IMR-90 (cell line): ENCODE data around the gene VPS13C. TPM values are rescaled to one million over a fixed set of nuclear protein-coding genes. Genes with fewer than 3 reads are reported as not detected.

Experiments
- ATAC-seq: fragments of 200-7000 bp; cut with Tn5 transposase; 2 replicates; pipeline ENCODE4 v1.9.1; 2020; ENCODE audit warnings: low read depth, mild to moderate bottlenecking, moderate library complexity
- BruUV-seq: library from RNA; stranded (reverse); fragments of 400-500 nt; replicated peaks from 2 replicates; lab custom pipeline; 2021; lab: Mats Ljungman, UMichigan
- CTCF ChIA-PET: fragments of 300-600 bp; formaldehyde crosslinking; extraction: SDS; loops from one replicate; lab custom pipeline; 2021; ENCODE audit warnings: antibody characterized with exemption; lab: Yijun Ruan, JAX
- POLR2A ChIA-PET: fragments of 300-600 bp; sonication (Branson Sonifier 250); formaldehyde crosslinking; loops from one replicate; lab custom pipeline; 2022; ENCODE audit warnings: antibody characterized with exemption; ENCODE audit not compliant: unreplicated experiment; lab: Charles Lee
- DNase-seq: peaks from one replicate; pipeline ENCODE4 v3.0.0; 2013
- H2AFZ ChIP-seq: replicated peaks from 2 replicates; pipeline ENCODE3; 2013; ENCODE audit warnings: low read length, mild to moderate bottlenecking; ENCODE audit not compliant: poor library complexity
- H2AK5ac ChIP-seq: 2 replicates; pipeline ENCODE4 v1.6.1; 2013; ENCODE audit warnings: low read depth, low read length, inconsistent platforms
- H2AK9ac ChIP-seq: replicated peaks from 2 replicates; pipeline ENCODE3; 2013; ENCODE audit warnings: mild to moderate bottlenecking, low read depth, low read length, moderate library complexity; ENCODE audit not compliant: poor library complexity
- H2BK120ac ChIP-seq: 2 replicates; pipeline ENCODE4 v1.6.1; 2013; ENCODE audit warnings: low read depth, low read length, inconsistent platforms
- H2BK15ac ChIP-seq: 3 replicates; pipeline ENCODE4 v1.6.1; 2013; ENCODE audit warnings: low read depth, low read length, inconsistent platforms
- H2BK20ac ChIP-seq: 2 replicates; pipeline ENCODE4 v1.6.1; 2013; ENCODE audit warnings: low read depth, mild to moderate bottlenecking, inconsistent platforms, low read length, moderate library complexity
- H2BK5ac ChIP-seq: 2 replicates; pipeline ENCODE4 v1.6.1; 2013; ENCODE audit warnings: mild to moderate bottlenecking, low read depth, low read length, inconsistent platforms; ENCODE audit not compliant: poor library complexity, severe bottlenecking
- H3K14ac ChIP-seq: replicated peaks from 2 replicates; pipeline ENCODE4 v1.6.1; 2013; ENCODE audit warnings: low read depth, low read length, inconsistent platforms
- H3K18ac ChIP-seq: 2 replicates; pipeline ENCODE4 v1.6.1; 2013; ENCODE audit warnings: low read depth, low read length, control low read depth
- H3K23ac ChIP-seq: 2 replicates; pipeline ENCODE4 v1.6.1; 2013; ENCODE audit warnings: low read depth, low read length, inconsistent platforms
- H3K27ac ChIP-seq: 2 replicates; pipeline ENCODE4 v1.5.1; 2013; ENCODE audit warnings: mild to moderate bottlenecking, control low read depth, low read length; ENCODE audit not compliant: insufficient read depth
- H3K27me3 ChIP-seq: 2 replicates; pipeline ENCODE4 v1.6.1; 2013; ENCODE audit warnings: low read length; ENCODE audit not compliant: control insufficient read depth, insufficient read depth
- H3K36me3 ChIP-seq: 2 replicates; pipeline ENCODE4 v1.6.1; 2013; ENCODE audit warnings: low read length, mixed read lengths; ENCODE audit not compliant: control insufficient read depth, insufficient read depth
- H3K4ac ChIP-seq: 2 replicates; pipeline ENCODE4 v1.6.1; 2013; ENCODE audit warnings: low read depth, low read length, inconsistent platforms
- H3K4me1 ChIP-seq: 2 replicates; pipeline ENCODE4 v1.6.1; 2013; ENCODE audit warnings: low read length, mixed read lengths; ENCODE audit not compliant: control insufficient read depth, insufficient read depth
- H3K4me2 ChIP-seq: 2 replicates; pipeline ENCODE4 v1.6.1; 2013; ENCODE audit warnings: low read depth, mild to moderate bottlenecking, control low read depth, low read length, moderate library complexity
- H3K4me3 ChIP-seq: 2 replicates; pipeline ENCODE4 v1.5.1; 2013; ENCODE audit warnings: low read depth, mild to moderate bottlenecking, control low read depth, low read length, moderate library complexity; ENCODE audit not compliant: insufficient read depth
- H3K56ac ChIP-seq: 2 replicates; pipeline ENCODE4 v1.6.1; 2013; ENCODE audit warnings: low read length, inconsistent platforms; ENCODE audit not compliant: insufficient read depth; ENCODE audit errors: extremely low read depth
- H3K79me1 ChIP-seq, 2 experiments: 2 replicates each; pipeline ENCODE4 v1.6.1; 2013; ENCODE audit warnings: low read length in 2 of 2, inconsistent platforms in 1 of 2, low read depth in 1 of 2
- H3K9ac ChIP-seq: 2 replicates; pipeline ENCODE4 v1.6.1; 2013; ENCODE audit warnings: low read depth, low read length, control low read depth
- H3K9me1 ChIP-seq: 2 replicates; pipeline ENCODE4 v1.6.1; 2013; ENCODE audit warnings: low read length, inconsistent platforms; ENCODE audit not compliant: insufficient read depth
- H3K9me3 ChIP-seq: 2 replicates; pipeline ENCODE4 v1.6.1; 2013; ENCODE audit warnings: low read length; ENCODE audit not compliant: control insufficient read depth, insufficient read depth
- H4K20me1 ChIP-seq: 2 replicates; pipeline ENCODE4 v1.6.1; 2013; ENCODE audit warnings: low read length, inconsistent platforms; ENCODE audit not compliant: insufficient read depth
- H4K5ac ChIP-seq: 2 replicates; pipeline ENCODE4 v1.6.1; 2013; ENCODE audit warnings: mild to moderate bottlenecking, low read depth, low read length, control low read depth
- H4K8ac ChIP-seq, 2 experiments: 2 replicates each; pipeline ENCODE4 v1.6.1; 2013; ENCODE audit warnings: low read depth in 2 of 2, low read length in 2 of 2, control low read depth in 1 of 2, inconsistent platforms in 1 of 2
- H4K91ac ChIP-seq: 2 replicates; pipeline ENCODE4 v1.6.1; 2013; ENCODE audit warnings: low read depth, low read length, inconsistent platforms; ENCODE audit not compliant: insufficient read depth
- MAZ ChIP-seq: IDR thresholded peaks from 2 replicates; pipeline ENCODE4 v1.6.1; 2012; ENCODE audit warnings: low read depth, mild to moderate bottlenecking, low read length, improper control_type of control experiment, moderate library complexity, borderline replicate concordance
- WGBS, 2 experiments: methylation state at CpG; one replicate each; pipeline versions ENCODE4 v1.1.5 to v1.1.7; 2013; ENCODE audit warnings: missing lambda C conversion rate in 2 of 2; ENCODE audit not compliant: insufficient read length in 1 of 2; ENCODE audit errors: extremely low coverage in 2 of 2; 5-methylcytosine and 5-hydroxymethylcytosine counted together
- dilution Hi-C: fragments of 300-500 bp; cut with HindIII; formaldehyde crosslinking; loops from one replicate; pipeline ENCODE4 v1.14.3; 2018; ENCODE audit warnings: low sequenced_read_pairs; ENCODE audit not compliant: unreplicated experiment
- in situ Hi-C: fragments of 300-500 bp; cut with MboI; formaldehyde crosslinking; loops from 3 replicates; pipeline ENCODE4 v1.14.3; 2019; ENCODE audit warnings: low sequenced_read_pairs, inconsistent platforms, mixed read lengths
- intact Hi-C: fragments of 100-400 bp; cut with micrococcal nuclease; formaldehyde crosslinking; loops from 2 replicates; pipeline ENCODE4 v1.10.0; 2022
- polyA plus RNA-seq, 3 experiments: library from polyadenylated mRNA; depleted of rRNA; stranded (reverse); fragments of >200 nt; gene quantifications; 2 replicates each; pipeline ENCODE4 v1.2.3, GENCODE V29; 2012; ENCODE audit warnings: low replicate concordance in 1 of 3
- total RNA-seq: library from RNA; depleted of rRNA; stranded (reverse); fragments of >200 nt; gene quantifications from 2 replicates; pipeline ENCODE4 v1.2.3, GENCODE V29; 2012
- TF ChIP-seq, protein P1 (sequence below): fragments of 150-350 bp; IDR thresholded peaks from 2 replicates; pipeline ENCODE4 v1.6.1; 2016; ENCODE audit warnings: low read depth, mild to moderate bottlenecking, low read length, moderate library complexity, borderline replicate concordance

VPS13C gene
- total and polyA plus RNA-seq, 2 of the 4 experiments (the other 2 are of a cell fraction): 8.1 to 32.8 TPM

GRCh38 chr15:61857169-61857829, 202.9 kb downstream of the VPS13C start:
- no peaks in the 10 kb centered on the region for H3K27me3 ChIP-seq
- no peaks in the 10 kb centered on the region for H3K9me1 ChIP-seq
- H3K79me1 ChIP-seq: no peaks in the 10 kb centered on the region
- no peak overlapping the region for H3K27ac ChIP-seq
- peaks cover 4% of the 10 kb centered on the region; the same call in 1 of the 2 replicates for H3K36me3 ChIP-seq
- no peak overlapping the region for H2AK5ac ChIP-seq
- no peak overlapping the region for H3K4ac ChIP-seq
- H4K5ac ChIP-seq: no peak overlapping the region
- no peak overlapping the region for H2BK20ac ChIP-seq
- ChIA-PET CTCF (no interaction called here), POLR2A (no interaction called here)
- H2AK9ac ChIP-seq: no peak overlapping the region
- ATAC-seq: peak; percentile 17; the same call in 1 of the 2 replicates
- no TSS peak for BruUV-seq
- H3K4me3 ChIP-seq: no peak overlapping the region
- 100% methylated on average over 2 of the region's 8 CpGs; no CpG with 5 or more reads in 1 of the 2 experiments for WGBS, 2 experiments
- no peak overlapping the region for H2BK120ac ChIP-seq
- no peak for TF ChIP-seq MAZ
- TF ChIP-seq, protein P1, sequence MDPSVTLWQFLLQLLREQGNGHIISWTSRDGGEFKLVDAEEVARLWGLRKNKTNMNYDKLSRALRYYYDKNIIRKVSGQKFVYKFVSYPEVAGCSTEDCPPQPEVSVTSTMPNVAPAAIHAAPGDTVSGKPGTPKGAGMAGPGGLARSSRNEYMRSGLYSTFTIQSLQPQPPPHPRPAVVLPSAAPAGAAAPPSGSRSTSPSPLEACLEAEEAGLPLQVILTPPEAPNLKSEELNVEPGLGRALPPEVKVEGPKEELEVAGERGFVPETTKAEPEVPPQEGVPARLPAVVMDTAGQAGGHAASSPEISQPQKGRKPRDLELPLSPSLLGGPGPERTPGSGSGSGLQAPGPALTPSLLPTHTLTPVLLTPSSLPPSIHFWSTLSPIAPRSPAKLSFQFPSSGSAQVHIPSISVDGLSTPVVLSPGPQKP: no peak
- H3K9ac ChIP-seq: no peak overlapping the region
- no peak overlapping the region for H3K14ac ChIP-seq
- intact Hi-C loops (no loop called here), dilution Hi-C loops (no loop called here), in situ Hi-C loops (no loop called here)
- no peak overlapping the region for H3K18ac ChIP-seq
- H4K8ac ChIP-seq: no peak overlapping the region
- H3K4me1 ChIP-seq: no peaks in the 10 kb centered on the region
- H4K20me1 ChIP-seq: no peaks in the 10 kb centered on the region
- no peak overlapping the region for H4K91ac ChIP-seq
- H3K56ac ChIP-seq: no peak overlapping the region
- DNase-seq: no peak
- no peak overlapping the region for H2BK5ac ChIP-seq
- no peak overlapping the region for H3K4me2 ChIP-seq
- H2BK15ac ChIP-seq: no peak overlapping the region
- H3K9me3 ChIP-seq: no peaks in the 10 kb centered on the region
- H3K23ac ChIP-seq: no peak overlapping the region
- H2AFZ ChIP-seq: no peak overlapping the region
